RWPE2 (cell line): ENCODE results near the gene THRA.
A peak's percentile ranks its signal among the peaks of the same experiment; 100 is the strongest.

ENCODE experiments used
- ATAC-seq: fragments of 200-7000 bp; cut with Tn5 transposase; 3 replicates; pipeline ENCODE4 v1.9.1; 2021; ENCODE audit warnings: low read depth
- DNase-seq: peaks from one replicate; pipeline ENCODE4 v3.0.0-alpha.2; 2020; ENCODE audit warnings: low spot score
- H3K27ac ChIP-seq: fragments of 450-650 bp; 2 replicates; pipeline ENCODE4 v1.5.1; 2017; ENCODE audit warnings: mild to moderate bottlenecking; ENCODE audit not compliant: poor library complexity, severe bottlenecking
- H3K27me3 ChIP-seq: fragments of 250-450 bp; sonication (Bioruptor Pico); 2 replicates; pipeline ENCODE4 v1.5.1; 2021; ENCODE audit warnings: mild to moderate bottlenecking, moderate library complexity; ENCODE audit not compliant: insufficient read depth, poor library complexity, severe bottlenecking
- H3K36me3 ChIP-seq: fragments of 250-450 bp; sonication (Bioruptor Pico); 2 replicates; pipeline ENCODE4 v1.5.1; 2020; ENCODE audit warnings: low read depth, mild to moderate bottlenecking, moderate library complexity
- H3K4me1 ChIP-seq: fragments of 250-450 bp; sonication (Bioruptor Pico); 2 replicates; pipeline ENCODE4 v1.5.1; 2021; ENCODE audit warnings: mild to moderate bottlenecking, moderate library complexity; ENCODE audit not compliant: insufficient read depth, poor library complexity, severe bottlenecking
- H3K4me3 ChIP-seq: fragments of 250-450 bp; sonication (Bioruptor Pico); 2 replicates; pipeline ENCODE4 v1.5.1; 2021; ENCODE audit warnings: mild to moderate bottlenecking, moderate library complexity; ENCODE audit not compliant: severe bottlenecking
- H3K9me3 ChIP-seq: fragments of 250-450 bp; sonication (Bioruptor Pico); 2 replicates; pipeline ENCODE4 v1.5.1; 2021; ENCODE audit warnings: mild to moderate bottlenecking, moderate library complexity; ENCODE audit not compliant: severe bottlenecking
- TF ChIP-seq, protein P1 (sequence below): fragments of 450-650 bp; IDR thresholded peaks from one replicate; pipeline ENCODE4 v1.5.1; 2017; ENCODE audit warnings: mild to moderate bottlenecking, moderate library complexity; ENCODE audit not compliant: poor library complexity, severe bottlenecking

Gene THRA

DNA sequence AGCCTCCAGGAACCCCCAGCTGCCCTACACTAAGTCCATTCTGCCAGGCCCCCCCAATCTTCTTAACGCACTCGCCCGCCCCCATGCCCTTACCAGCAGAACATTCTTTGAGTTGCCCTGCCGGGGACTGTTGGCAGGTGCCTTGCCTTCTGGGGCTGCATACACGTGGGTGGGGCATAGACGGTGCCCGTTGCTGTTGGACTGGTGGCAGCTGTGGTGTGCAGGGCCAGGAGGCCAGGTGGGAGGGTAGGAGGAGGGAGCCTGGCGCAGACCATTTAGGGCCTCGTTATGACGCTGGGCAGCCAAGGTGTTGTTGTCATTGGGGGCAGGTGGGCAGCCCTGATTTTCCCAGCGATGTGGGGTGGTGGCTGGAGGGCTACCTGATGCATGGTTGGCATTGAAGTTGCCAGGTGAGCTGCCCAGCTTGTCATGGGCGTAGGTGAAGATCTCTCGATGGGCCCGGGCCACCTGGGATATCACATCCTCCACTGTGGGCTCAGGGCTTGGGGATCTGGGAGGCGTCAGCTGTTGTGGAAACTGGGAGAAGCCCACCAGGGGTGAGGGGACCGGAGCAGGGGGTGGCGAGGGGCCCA lies 32.7 kb downstream of the THRA start:
- Histone ChIP-seq H3K9me3 (no peaks in the 10 kb centered on the region), H3K36me3 (peaks cover 62% of the 10 kb centered on the region), H3K27me3 (no peaks in the 10 kb centered on the region), H3K27ac (no peak overlapping the region), H3K4me1 (peaks cover 11% of the 10 kb centered on the region), H3K4me3 (no peak overlapping the region)
- DNase-seq (no peak), ATAC-seq (no peak)
- TF ChIP-seq, protein P1, sequence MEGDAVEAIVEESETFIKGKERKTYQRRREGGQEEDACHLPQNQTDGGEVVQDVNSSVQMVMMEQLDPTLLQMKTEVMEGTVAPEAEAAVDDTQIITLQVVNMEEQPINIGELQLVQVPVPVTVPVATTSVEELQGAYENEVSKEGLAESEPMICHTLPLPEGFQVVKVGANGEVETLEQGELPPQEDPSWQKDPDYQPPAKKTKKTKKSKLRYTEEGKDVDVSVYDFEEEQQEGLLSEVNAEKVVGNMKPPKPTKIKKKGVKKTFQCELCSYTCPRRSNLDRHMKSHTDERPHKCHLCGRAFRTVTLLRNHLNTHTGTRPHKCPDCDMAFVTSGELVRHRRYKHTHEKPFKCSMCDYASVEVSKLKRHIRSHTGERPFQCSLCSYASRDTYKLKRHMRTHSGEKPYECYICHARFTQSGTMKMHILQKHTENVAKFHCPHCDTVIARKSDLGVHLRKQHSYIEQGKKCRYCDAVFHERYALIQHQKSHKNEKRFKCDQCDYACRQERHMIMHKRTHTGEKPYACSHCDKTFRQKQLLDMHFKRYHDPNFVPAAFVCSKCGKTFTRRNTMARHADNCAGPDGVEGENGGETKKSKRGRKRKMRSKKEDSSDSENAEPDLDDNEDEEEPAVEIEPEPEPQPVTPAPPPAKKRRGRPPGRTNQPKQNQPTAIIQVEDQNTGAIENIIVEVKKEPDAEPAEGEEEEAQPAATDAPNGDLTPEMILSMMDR, result no peak

DNA sequence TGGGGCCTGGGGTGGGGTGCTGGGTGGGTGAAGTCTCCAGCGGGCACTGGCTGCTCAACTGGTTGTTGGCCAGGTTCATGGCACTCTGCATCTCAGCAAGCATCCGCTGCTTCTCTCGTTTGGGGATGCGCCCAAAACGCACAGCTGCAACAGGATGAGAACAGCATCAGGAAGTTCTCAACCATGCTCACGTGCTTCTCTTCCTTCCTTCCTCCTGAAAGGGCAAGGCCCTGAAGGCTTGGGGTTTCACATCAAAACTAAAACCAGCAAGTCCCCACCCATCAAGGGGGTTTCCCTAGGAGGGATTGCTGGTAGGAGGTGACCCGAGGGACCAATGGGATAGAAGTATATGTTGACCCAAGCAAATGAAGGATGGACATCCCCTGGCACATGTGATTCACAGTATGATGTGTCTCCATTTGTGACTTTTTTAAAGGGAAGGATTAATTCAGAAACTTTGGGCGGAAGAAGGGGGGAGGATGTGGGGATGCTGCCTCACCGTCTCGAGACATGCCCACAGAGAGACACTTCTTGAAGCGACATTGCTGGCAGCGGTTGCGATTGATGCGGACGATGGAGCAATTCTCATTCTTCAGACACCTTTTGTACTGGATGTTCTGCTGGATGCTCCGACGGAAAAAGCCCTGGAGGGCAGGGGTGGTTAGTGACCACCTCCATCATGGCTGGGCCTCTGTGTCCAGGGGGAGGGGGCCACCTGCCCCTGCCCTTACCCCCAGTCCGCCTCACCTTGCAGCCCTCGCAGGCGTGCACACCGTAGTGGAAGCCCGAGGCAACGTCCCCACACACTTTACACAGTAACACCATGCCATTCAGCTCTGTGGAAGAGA lies 33.4 kb downstream of the THRA start:
- ATAC-seq, result no peak
- no peak overlapping the region for H3K27ac ChIP-seq
- H3K27me3 ChIP-seq, result no peaks in the 10 kb centered on the region
- DNase-seq, result no peak
- H3K9me3 ChIP-seq, result no peaks in the 10 kb centered on the region
- no peak overlapping the region for H3K4me3 ChIP-seq
- H3K4me1 ChIP-seq, result peaks cover 14% of the 10 kb centered on the region
- TF ChIP-seq, protein P1, result no peak
- H3K36me3 ChIP-seq, result peaks cover 62% of the 10 kb centered on the region

DNA sequence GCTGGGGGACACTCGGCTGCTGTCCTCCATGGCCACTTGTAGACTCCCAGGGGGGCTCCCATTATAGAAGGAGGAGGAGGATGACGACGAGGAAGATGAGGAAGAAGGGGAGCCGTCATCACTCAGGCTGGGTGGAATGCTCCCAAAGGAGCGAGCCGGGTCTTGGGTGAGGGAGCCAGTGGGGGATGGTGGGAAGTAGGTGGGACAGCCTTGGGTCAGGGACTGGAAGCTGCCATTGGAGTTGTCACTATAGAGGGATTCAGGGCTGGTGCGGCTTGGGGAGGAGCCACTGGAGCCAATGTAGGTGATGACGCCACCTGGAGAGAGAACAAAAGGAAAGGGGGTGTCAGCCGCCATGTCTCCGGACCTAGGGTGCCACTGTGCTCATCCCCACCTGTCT lies 34.3 kb downstream of the THRA start:
- Histone ChIP-seq H3K9me3 (no peaks in the 10 kb centered on the region), H3K36me3 (peaks cover 62% of the 10 kb centered on the region), H3K4me1 (peaks cover 20% of the 10 kb centered on the region), H3K27ac (peak overlapping the region; percentile 89), H3K4me3 (no peak overlapping the region), H3K27me3 (no peaks in the 10 kb centered on the region)
- TF ChIP-seq, protein P1, result no peak
- DNase-seq (no peak), ATAC-seq (no peak)

DNA sequence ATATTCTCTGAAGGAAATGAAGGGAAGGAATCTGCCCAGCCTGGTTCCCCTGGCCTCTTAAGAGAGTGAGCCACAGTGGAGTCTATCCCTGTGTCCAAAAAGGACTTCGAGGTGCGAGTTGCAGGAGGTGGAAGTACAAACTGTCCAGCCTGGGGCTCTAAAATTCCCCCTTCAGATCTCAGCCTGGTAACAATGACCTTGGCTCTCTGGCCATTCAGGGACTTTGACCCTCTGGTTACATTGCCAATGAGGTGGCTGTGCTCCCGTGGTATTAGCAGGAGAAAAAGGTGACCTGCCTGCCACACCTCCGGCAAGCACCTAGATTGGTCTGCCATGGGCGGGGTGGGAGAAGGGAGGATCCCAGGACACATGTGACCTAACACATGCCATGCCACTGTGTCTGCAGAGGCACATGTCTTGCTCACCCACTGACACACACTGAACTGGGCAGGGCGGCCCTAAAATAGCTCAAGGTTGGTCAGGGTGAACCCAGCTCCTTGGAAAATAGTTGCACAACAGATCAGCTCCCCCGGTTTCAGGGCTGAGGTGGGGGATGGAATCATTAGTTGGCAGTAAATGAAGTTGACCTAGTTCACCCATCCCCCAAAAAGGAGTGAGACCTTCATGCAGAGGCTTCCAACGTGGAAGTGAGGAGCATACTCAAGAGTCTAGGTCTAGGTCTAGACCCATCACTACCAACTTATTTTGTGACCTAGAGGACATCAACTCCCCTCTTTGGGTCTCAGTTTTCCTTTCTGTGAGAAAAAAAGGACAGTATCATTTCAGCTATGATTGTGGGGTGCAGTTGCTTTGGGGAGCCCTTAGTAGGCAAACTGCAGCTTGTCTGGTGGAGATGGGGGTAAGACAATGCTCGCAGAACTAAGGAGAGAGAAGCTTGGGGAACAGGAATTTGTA lies 35.4 kb downstream of the THRA start:
- Histone ChIP-seq H3K27ac (peak overlapping the region; percentile 89), H3K4me3 (peak overlapping the region; percentile 4)

More for the DNA sequence above, 35.4 kb downstream of the THRA start:
- ATAC-seq (no peak; the same call in 2 of the 3 replicates), DNase-seq (no peak)
- TF ChIP-seq, protein P1, result no peak
- Histone ChIP-seq H3K4me1 (peaks cover 25% of the 10 kb centered on the region), H3K36me3 (peaks cover 54% of the 10 kb centered on the region), H3K27me3 (no peaks in the 10 kb centered on the region), H3K9me3 (no peaks in the 10 kb centered on the region)
